ENCODE results near the gene KNDC1.

The KNDC1 gene

GRCh38 chr10:133121479-133121878 is 38.5 kb upstream of the KNDC1 start:
- TF ChIP-seq CTCF (IDR thresholded peaks at IDR 0.05; ENCODE audit: low read depth, low read length, missing control alignments), result no peak
- DNase-seq (ENCODE audit: extremely low read depth, low read depth), result no peak
- no peak overlapping the region for H3K4me3 ChIP-seq (replicated peaks; ENCODE audit: low read depth, low read length)

GRCh38 chr10:133122171-133122935 is 37.7 kb upstream of the KNDC1 start:
- no peak for TF ChIP-seq CTCF (IDR thresholded peaks at IDR 0.05; ENCODE audit: low read depth, low read length, missing control alignments)
- H3K4me3 ChIP-seq (replicated peaks; ENCODE audit: low read depth, low read length), result no peak overlapping the region
- no peak for DNase-seq (ENCODE audit: extremely low read depth, low read depth)

- H3K4me3 ChIP-seq (replicated peaks; ENCODE audit: low read depth, low read length), result no peak overlapping the region
- TF ChIP-seq CTCF (IDR thresholded peaks at IDR 0.05; ENCODE audit: low read depth, low read length, missing control alignments), result no peak
- DNase-seq (ENCODE audit: extremely low read depth, low read depth), result no peak
Measured at GRCh38 chr10:133123050-133123745, 36.8 kb upstream of the KNDC1 start.

GRCh38 chr10:133123746-133124356 is 36.2 kb upstream of the KNDC1 start:
- TF ChIP-seq CTCF (IDR thresholded peaks at IDR 0.05; ENCODE audit: low read depth, low read length, missing control alignments), result no peak
- H3K4me3 ChIP-seq (replicated peaks; ENCODE audit: low read depth, low read length), result no peak overlapping the region
- DNase-seq (ENCODE audit: extremely low read depth, low read depth), result no peak

GRCh38 chr10:133124357-133125211 is 35.4 kb upstream of the KNDC1 start:
- peak; percentile 39 for TF ChIP-seq CTCF (IDR thresholded peaks at IDR 0.05; ENCODE audit: low read depth, low read length, missing control alignments)
- DNase-seq (ENCODE audit: extremely low read depth, low read depth), result no peak
- no peak overlapping the region for H3K4me3 ChIP-seq (replicated peaks; ENCODE audit: low read depth, low read length)

GRCh38 chr10:133125901-133126300 is 34.1 kb upstream of the KNDC1 start:
- H3K4me3 ChIP-seq (replicated peaks; ENCODE audit: low read depth, low read length), result no peak overlapping the region
- no peak for TF ChIP-seq CTCF (IDR thresholded peaks at IDR 0.05; ENCODE audit: low read depth, low read length, missing control alignments)
- no peak for DNase-seq (ENCODE audit: extremely low read depth, low read depth)
